DND-41 (cell line): Measurements from ENCODE around the gene SLC23A1.
"Not testable (repeated sequence)": the region's sequence is repeated elsewhere in the genome, so short reads cannot be mapped to it uniquely, and the experiment has no call there.

Experiments used
- ATAC-seq: fragments of 200-7000 bp; cut with Tn5 transposase; 3 replicates; pipeline ENCODE4 v1.9.1; 2021; ENCODE audit warnings: low read depth; ENCODE audit not compliant: insufficient read depth
- DNase-seq: peaks from one replicate; pipeline ENCODE4 v3.0.0-alpha.2; 2020
- H2AFZ ChIP-seq: 2 replicates; pipeline ENCODE4 v1.6.0; 2012; ENCODE audit warnings: low read depth, low read length
- H3K27ac ChIP-seq: 2 replicates; pipeline ENCODE4 v1.5.1; 2012; ENCODE audit warnings: low read length, inconsistent platforms
- H3K27me3 ChIP-seq: fragments of 200-600 bp; sonication (generic); 2 replicates; pipeline ENCODE4 v1.6.0; 2012; ENCODE audit warnings: low read length, mild to moderate bottlenecking, inconsistent platforms; ENCODE audit not compliant: insufficient read depth, poor library complexity
- H3K36me3 ChIP-seq: 2 replicates; pipeline ENCODE4 v1.5.1; 2012; ENCODE audit warnings: low read length, inconsistent platforms; ENCODE audit not compliant: insufficient read depth
- H3K4me1 ChIP-seq: 2 replicates; pipeline ENCODE4 v1.5.1; 2012; ENCODE audit warnings: mild to moderate bottlenecking, low read length; ENCODE audit not compliant: insufficient read depth
- H3K4me2 ChIP-seq: 2 replicates; pipeline ENCODE4 v1.6.0; 2012; ENCODE audit warnings: mild to moderate bottlenecking, moderate library complexity, low read length, inconsistent platforms; ENCODE audit not compliant: insufficient read depth
- H3K4me3 ChIP-seq, 2 experiments: fragments of 200-600 bp in 1 of 2; shearing (Covaris generic) in 1 of 2; 2 replicates each; pipeline ENCODE4 v1.5.1; 2012 to 2016; ENCODE audit warnings: inconsistent platforms in 2 of 2, low read length in 2 of 2, mild to moderate bottlenecking in 2 of 2, low read depth in 1 of 2, moderate library complexity in 1 of 2
- H3K79me2 ChIP-seq: 2 replicates; pipeline ENCODE4 v1.6.0; 2012; ENCODE audit warnings: low read length, inconsistent platforms; ENCODE audit not compliant: insufficient read depth
- H3K9ac ChIP-seq: 2 replicates; pipeline ENCODE4 v1.6.0; 2012; ENCODE audit warnings: low read depth, mild to moderate bottlenecking, inconsistent platforms, low read length, moderate library complexity
- H3K9me3 ChIP-seq: 2 replicates; pipeline ENCODE4 v1.5.1; 2012; ENCODE audit warnings: low read length, moderate library complexity, mild to moderate bottlenecking, inconsistent platforms; ENCODE audit not compliant: insufficient read depth, severe bottlenecking
- H4K20me1 ChIP-seq: 2 replicates; pipeline ENCODE4 v1.6.0; 2012; ENCODE audit warnings: low read length; ENCODE audit not compliant: insufficient read depth
- EZH2 ChIP-seq: IDR thresholded peaks from 3 replicates; pipeline ENCODE4 v1.6.1; 2012; ENCODE audit warnings: borderline replicate concordance, low read depth, mild to moderate bottlenecking, moderate library complexity, low read length, inconsistent platforms; ENCODE audit not compliant: severe bottlenecking
- TF ChIP-seq, protein P1 (sequence below): IDR thresholded peaks from 2 replicates; pipeline ENCODE4 v1.5.1; 2012; ENCODE audit warnings: borderline replicate concordance, low read length, moderate library complexity, mild to moderate bottlenecking; ENCODE audit not compliant: poor library complexity, severe bottlenecking; ENCODE audit errors: extremely low read depth

SLC23A1 gene

DNA sequence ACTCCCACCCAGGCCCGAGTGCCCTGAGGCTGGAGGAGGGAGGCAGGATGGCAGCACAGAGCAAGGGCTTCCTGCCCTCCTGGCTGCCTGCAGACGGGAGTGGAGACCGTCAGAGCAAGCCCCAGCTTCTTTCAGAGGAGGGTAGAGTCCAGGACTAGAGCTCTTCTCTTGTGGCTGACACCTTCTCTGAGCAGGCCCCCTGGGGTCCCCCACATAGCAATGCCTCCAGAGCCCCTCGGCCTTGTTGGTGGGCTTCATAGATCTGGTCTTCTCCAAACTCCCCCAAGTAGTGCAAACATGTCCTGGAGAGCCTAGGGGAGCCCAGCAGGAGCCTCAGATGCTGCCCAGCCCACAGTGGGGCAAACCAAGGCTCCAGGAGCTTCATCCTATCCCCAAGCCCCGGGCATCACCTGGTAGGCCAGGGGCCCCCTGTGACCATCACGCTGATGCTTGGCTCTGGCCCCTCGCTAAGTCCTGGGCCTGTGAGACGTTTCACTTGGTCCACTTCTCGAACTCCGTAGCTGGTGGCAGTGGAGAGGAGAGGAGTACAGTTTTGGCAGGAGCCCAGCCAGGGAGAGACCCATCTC lies 4.6 kb upstream of the SLC23A1 start:
- Histone ChIP-seq H3K9me3 (no peaks in the 10 kb centered on the region), H3K9ac (peak overlapping the region; percentile 87), H3K79me2 (peaks cover 73% of the 10 kb centered on the region), H4K20me1 (peaks cover 24% of the 10 kb centered on the region), H3K36me3 (peaks cover 31% of the 10 kb centered on the region), H2AFZ (no peak overlapping the region), H3K27me3 (no peaks in the 10 kb centered on the region), H3K4me1 (peaks cover 86% of the 10 kb centered on the region), H3K4me2 (peak overlapping the region; percentile 96), H3K4me3 (peak overlapping the region; percentile 49 to 65), H3K27ac (peak overlapping the region; percentile 99)
- TF ChIP-seq EZH2 = no peak
- TF ChIP-seq, protein P1, sequence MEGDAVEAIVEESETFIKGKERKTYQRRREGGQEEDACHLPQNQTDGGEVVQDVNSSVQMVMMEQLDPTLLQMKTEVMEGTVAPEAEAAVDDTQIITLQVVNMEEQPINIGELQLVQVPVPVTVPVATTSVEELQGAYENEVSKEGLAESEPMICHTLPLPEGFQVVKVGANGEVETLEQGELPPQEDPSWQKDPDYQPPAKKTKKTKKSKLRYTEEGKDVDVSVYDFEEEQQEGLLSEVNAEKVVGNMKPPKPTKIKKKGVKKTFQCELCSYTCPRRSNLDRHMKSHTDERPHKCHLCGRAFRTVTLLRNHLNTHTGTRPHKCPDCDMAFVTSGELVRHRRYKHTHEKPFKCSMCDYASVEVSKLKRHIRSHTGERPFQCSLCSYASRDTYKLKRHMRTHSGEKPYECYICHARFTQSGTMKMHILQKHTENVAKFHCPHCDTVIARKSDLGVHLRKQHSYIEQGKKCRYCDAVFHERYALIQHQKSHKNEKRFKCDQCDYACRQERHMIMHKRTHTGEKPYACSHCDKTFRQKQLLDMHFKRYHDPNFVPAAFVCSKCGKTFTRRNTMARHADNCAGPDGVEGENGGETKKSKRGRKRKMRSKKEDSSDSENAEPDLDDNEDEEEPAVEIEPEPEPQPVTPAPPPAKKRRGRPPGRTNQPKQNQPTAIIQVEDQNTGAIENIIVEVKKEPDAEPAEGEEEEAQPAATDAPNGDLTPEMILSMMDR = peak; percentile 9
- DNase-seq (peak; percentile 64), ATAC-seq (no peak)

DNA sequence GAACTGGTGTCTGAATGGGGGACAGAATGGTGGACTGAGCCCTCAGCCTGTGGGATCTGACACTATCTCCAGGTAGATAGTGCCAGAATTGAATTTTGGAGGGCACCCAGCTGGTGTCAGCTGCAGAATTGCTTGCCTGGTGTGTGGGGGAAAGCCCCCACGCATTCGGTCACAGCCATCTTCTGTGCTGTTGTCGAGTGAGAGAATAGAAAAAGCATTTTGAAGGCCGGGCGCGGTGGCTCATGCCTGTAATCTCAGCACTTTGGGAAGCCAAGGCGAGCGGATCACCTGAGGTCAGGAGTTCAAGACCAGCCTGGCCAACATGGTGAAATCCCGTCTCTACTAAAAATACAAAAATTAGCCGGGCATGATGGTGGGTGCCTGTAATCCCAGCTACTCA lies 3.9 kb upstream of the SLC23A1 start:
- H3K36me3 ChIP-seq = peaks cover 31% of the 10 kb centered on the region
- ATAC-seq, DNase-seq, H3K27me3 ChIP-seq, H3K9me3 ChIP-seq, H2AFZ ChIP-seq: not testable (repeated sequence)
- peak overlapping the region in 1 of 2 experiments; percentile 65; a peak in 2 of 4 replicates for H3K4me3 ChIP-seq
- peak overlapping the region; percentile 87 for H3K9ac ChIP-seq
- H3K4me2 ChIP-seq = peak overlapping the region; percentile 96
- H3K27ac ChIP-seq = peak overlapping the region; percentile 99
- peaks cover 66% of the 10 kb centered on the region for H3K79me2 ChIP-seq
- peaks cover 24% of the 10 kb centered on the region for H4K20me1 ChIP-seq
- peaks cover 85% of the 10 kb centered on the region for H3K4me1 ChIP-seq

DNA sequence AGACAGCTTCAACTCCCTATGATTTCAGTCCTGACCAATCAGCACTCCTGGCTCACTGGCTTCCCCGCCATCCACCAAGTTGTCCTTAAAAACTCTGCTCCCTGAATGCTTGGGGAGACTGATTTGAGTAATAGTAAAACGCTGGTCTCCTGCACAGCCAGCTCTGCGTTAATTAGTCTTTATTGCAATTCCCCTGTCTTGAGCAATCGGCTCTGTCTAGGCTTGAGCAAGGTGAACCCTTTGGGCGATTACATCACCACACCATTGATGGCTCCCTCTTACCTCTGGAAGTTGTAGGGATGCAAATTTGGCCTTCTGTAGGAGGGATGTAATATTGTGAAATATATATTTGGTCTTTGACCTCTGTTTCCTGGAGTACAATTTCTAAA lies 2.9 kb upstream of the SLC23A1 start:
- peaks cover 24% of the 10 kb centered on the region for H4K20me1 ChIP-seq
- peak overlapping the region; percentile 96 for H3K4me2 ChIP-seq
- TF ChIP-seq, protein P1 = no peak
- no peak for TF ChIP-seq EZH2
- no peak overlapping the region for H2AFZ ChIP-seq
- peak overlapping the region; percentile 87 for H3K9ac ChIP-seq
- H3K27ac ChIP-seq = peak overlapping the region; percentile 99
- no peaks in the 10 kb centered on the region for H3K9me3 ChIP-seq
- peaks cover 76% of the 10 kb centered on the region for H3K4me1 ChIP-seq
- H3K27me3 ChIP-seq = no peaks in the 10 kb centered on the region
- H3K79me2 ChIP-seq = peaks cover 57% of the 10 kb centered on the region
- H3K36me3 ChIP-seq = peaks cover 31% of the 10 kb centered on the region
- peak overlapping the region in 1 of 2 experiments; percentile 65; a peak in 2 of 4 replicates for H3K4me3 ChIP-seq
- ATAC-seq (no peak), DNase-seq (peak; percentile 22)

DNA sequence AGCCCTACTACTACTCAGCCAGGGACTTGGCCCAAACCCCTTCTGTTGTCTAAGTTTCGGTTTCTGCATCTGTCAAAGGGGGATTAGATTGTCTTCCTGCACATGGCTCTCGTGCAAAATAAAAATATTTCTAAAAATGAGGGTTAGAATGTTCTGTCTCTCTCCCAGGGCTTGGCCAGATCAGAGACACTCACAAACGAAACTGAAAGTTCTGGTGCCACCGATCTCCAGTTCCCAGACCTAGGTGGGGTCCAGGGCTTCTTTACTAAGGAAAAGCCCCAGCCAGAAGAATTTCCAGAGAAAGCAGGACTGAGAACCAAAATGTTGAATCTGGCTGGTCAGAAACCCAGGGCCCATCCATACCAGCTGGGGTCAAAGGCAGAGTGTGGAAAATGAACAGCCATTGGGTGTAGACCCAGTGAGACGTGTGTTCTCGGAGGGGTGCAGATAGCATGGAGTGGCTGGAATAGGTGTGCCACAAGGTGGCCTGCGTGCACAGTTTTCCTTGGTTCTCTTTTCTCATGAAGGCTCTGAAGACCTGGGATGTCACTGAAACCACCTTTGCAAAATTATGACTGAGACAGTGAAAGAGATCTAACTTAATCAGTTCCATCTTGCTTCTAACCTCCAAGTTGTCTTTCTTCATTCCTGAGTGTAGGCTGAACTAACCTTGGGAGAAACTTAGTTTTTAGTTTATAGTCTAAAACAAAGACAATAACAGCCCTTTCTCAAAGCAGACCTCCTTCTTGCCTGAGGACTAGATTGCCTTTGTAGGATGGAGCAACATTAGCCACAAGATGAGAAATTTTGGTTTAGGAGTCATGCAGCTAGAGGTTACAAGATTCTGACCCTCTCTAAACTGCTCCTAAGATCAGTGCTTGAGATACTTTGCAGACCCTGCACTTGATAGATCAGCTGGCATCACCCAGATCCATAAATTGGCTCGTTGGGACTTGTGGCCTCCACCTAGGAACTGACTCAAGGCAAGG lies 2.3 kb upstream of the SLC23A1 start:
- ATAC-seq (peak; percentile 1; the same call in 1 of the 3 replicates), DNase-seq (peak; percentile 59)
- no peaks in the 10 kb centered on the region for H3K27me3 ChIP-seq
- no peaks in the 10 kb centered on the region for H3K9me3 ChIP-seq
- peaks cover 50% of the 10 kb centered on the region for H3K79me2 ChIP-seq
- TF ChIP-seq EZH2 = no peak
- TF ChIP-seq, protein P1 = peak; percentile 58
- H3K9ac ChIP-seq = peak overlapping the region; percentile 87
- H2AFZ ChIP-seq = no peak overlapping the region
- H3K4me1 ChIP-seq = peaks cover 69% of the 10 kb centered on the region
- peak overlapping the region; percentile 99 for H3K27ac ChIP-seq
- H3K36me3 ChIP-seq = peaks cover 31% of the 10 kb centered on the region
- peak overlapping the region in 1 of 2 experiments; percentile 65; a peak in 1 of 4 replicates for H3K4me3 ChIP-seq
- H3K4me2 ChIP-seq = peak overlapping the region; percentile 96
- H4K20me1 ChIP-seq = peaks cover 24% of the 10 kb centered on the region
